HCT116 (cell line): ENCODE measurements around the gene SLC37A4. TPM values are rescaled to one million over a fixed set of nuclear protein-coding genes. Genes with fewer than 3 reads are reported as not detected.

ENCODE experiments used
- ATAC-seq: fragments of 200-7000 bp; cut with Tn5 transposase; 2 replicates; pipeline ENCODE4 v1.9.1; 2020; ENCODE audit warnings: mild to moderate bottlenecking, moderate library complexity
- BruUV-seq: library from RNA; stranded (reverse); fragments of 400-500 nt; replicated peaks from 2 replicates; lab custom pipeline; 2021; lab: Mats Ljungman, UMichigan
- CTCF ChIA-PET: fragments of 300-600 bp; sonication (Branson Sonifier 250); formaldehyde crosslinking; loops from one replicate; lab custom pipeline; 2021; ENCODE audit warnings: antibody characterized with exemption; lab: Charles Lee
- POLR2A ChIA-PET: fragments of 300-600, 350-600 bp; sonication (Branson Sonifier 250); formaldehyde crosslinking; loops from one replicate; lab custom pipeline; 2021; ENCODE audit warnings: antibody characterized with exemption; lab: Charles Lee
- RAD21 ChIA-PET, 2 experiments: fragments of 300-600 bp; sonication (Branson Sonifier 250); formaldehyde crosslinking; loops; one replicate each; lab custom pipeline; 2023; ENCODE audit warnings: low total read pairs in 2 of 2; ENCODE audit not compliant: uncharacterized antibody in 2 of 2, unreplicated experiment in 2 of 2, low non-redundant PET in 1 of 2; lab: Charles Lee
- DNase-seq: peaks from one replicate; pipeline ENCODE4 v3.0.0-alpha.2; 2010; ENCODE audit warnings: low read depth, low spot score
- H2AFZ ChIP-seq: fragments of 200-600 bp; shearing (Covaris generic), sonication (generic); 2 replicates; pipeline ENCODE4 v1.6.1; 2017; ENCODE audit warnings: low read depth, mixed run types, mixed read lengths, antibody characterized with exemption, low read length; ENCODE audit not compliant: poor library complexity, severe bottlenecking
- H3K27ac ChIP-seq: 2 replicates; pipeline ENCODE4 v1.5.1; 2012; ENCODE audit warnings: low read depth, low read length
- H3K27me3 ChIP-seq: fragments of 200-600 bp; sonication (generic); 2 replicates; pipeline ENCODE4 v1.6.1; 2016; ENCODE audit warnings: mixed run types, low read length, mixed read lengths; ENCODE audit not compliant: insufficient read depth
- H3K36me3 ChIP-seq, 2 experiments: fragments of 200-500 bp in 1 of 2; fragments of 200-600 bp in 1 of 2; sonication (Bioruptor generic) in 1 of 2; sonication (generic) in 1 of 2; 2 replicates each; pipeline versions ENCODE4 v1.5.1 to v1.6.1; 2014 to 2016; ENCODE audit warnings: low read length in 2 of 2, inconsistent platforms in 1 of 2, mixed read lengths in 1 of 2, mixed run types in 1 of 2; ENCODE audit not compliant: insufficient read depth in 2 of 2, control insufficient read depth in 1 of 2
- H3K4me1 ChIP-seq, 2 experiments: fragments of 200-600 bp in 1 of 2; sonication (generic) in 1 of 2; 2 replicates each; pipeline versions ENCODE4 v1.5.1 to v1.6.1; 2012 to 2017; ENCODE audit warnings: low read length in 2 of 2, inconsistent platforms in 1 of 2, mild to moderate bottlenecking in 1 of 2, mixed read lengths in 1 of 2, mixed run types in 1 of 2, moderate library complexity in 1 of 2; ENCODE audit not compliant: insufficient read depth in 2 of 2, control insufficient read depth in 1 of 2
- H3K4me2 ChIP-seq: fragments of 200-600 bp; sonication (generic); 2 replicates; pipeline ENCODE4 v1.6.1; 2017; ENCODE audit warnings: mixed run types, low read length, mixed read lengths
- H3K4me3 ChIP-seq, 2 experiments: fragments of 200-600 bp in 1 of 2; sonication (generic) in 1 of 2; replicated peaks in 1 of 2; 2 replicates each; pipeline ENCODE4 v1.5.1; 2011 to 2016; ENCODE audit warnings: low read length in 2 of 2, control low read depth in 1 of 2, low read depth in 1 of 2, mild to moderate bottlenecking in 1 of 2, mixed read lengths in 1 of 2, mixed run types in 1 of 2
- H3K79me2 ChIP-seq: fragments of 200-600 bp; sonication (generic); 2 replicates; pipeline ENCODE4 v1.6.1; 2017; ENCODE audit warnings: mild to moderate bottlenecking, mixed run types, low read length, moderate library complexity, mixed read lengths; ENCODE audit not compliant: insufficient read depth
- H3K9ac ChIP-seq: fragments of 200-600 bp; sonication (generic); 2 replicates; pipeline ENCODE4 v1.6.1; 2016; ENCODE audit warnings: low read length, mixed read lengths
- H3K9me2 ChIP-seq: fragments of 200-600 bp; sonication (generic), shearing (Covaris generic); 2 replicates; pipeline ENCODE4 v1.6.1; 2017; ENCODE audit warnings: mixed run types, mild to moderate bottlenecking, moderate library complexity; ENCODE audit not compliant: insufficient read depth
- H3K9me3 ChIP-seq, 2 experiments: fragments of 200-500 bp in 1 of 2; fragments of 200-600 bp in 1 of 2; sonication (Bioruptor generic) in 1 of 2; sonication (generic) in 1 of 2; 2 replicates each; pipeline ENCODE4 v1.6.1; 2014 to 2017; ENCODE audit warnings: low read length in 2 of 2, mixed read lengths in 2 of 2, inconsistent platforms in 1 of 2, low read depth in 1 of 2, mild to moderate bottlenecking in 1 of 2, mixed run types in 1 of 2, moderate library complexity in 1 of 2; ENCODE audit not compliant: control insufficient read depth in 1 of 2, insufficient read depth in 1 of 2
- H4K20me1 ChIP-seq: fragments of 200-600 bp; sonication (generic), shearing (Covaris generic); 2 replicates; pipeline ENCODE4 v1.6.1; 2017; ENCODE audit warnings: mixed run types, mild to moderate bottlenecking, moderate library complexity; ENCODE audit not compliant: insufficient read depth
- CBX3 ChIP-seq: IDR thresholded peaks from 2 replicates; pipeline ENCODE4 v1.6.1; 2012; ENCODE audit warnings: low read depth
- CEBPB ChIP-seq: IDR thresholded peaks from 2 replicates; pipeline ENCODE4 v1.6.1; 2012; ENCODE audit warnings: low read depth
- EZH2phosphoT487 ChIP-seq: fragments of 200-600 bp; IDR thresholded peaks from 2 replicates; pipeline ENCODE4 v1.6.1; 2018; ENCODE audit warnings: antibody characterized with exemption, borderline replicate concordance
- FOSL1 ChIP-seq: IDR thresholded peaks from 2 replicates; pipeline ENCODE4 v1.6.1; 2012; ENCODE audit warnings: low read depth
- JUND ChIP-seq: IDR thresholded peaks from 2 replicates; pipeline ENCODE4 v1.6.1; 2012
- POLR2A ChIP-seq: IDR thresholded peaks from 2 replicates; pipeline ENCODE4 v1.7.0; 2011; ENCODE audit warnings: borderline replicate concordance; ENCODE audit not compliant: insufficient read depth, insufficient read length; ENCODE audit errors: extremely low read depth
- POLR2AphosphoS5 ChIP-seq: IDR thresholded peaks from 2 replicates; pipeline ENCODE4 v1.6.1; 2011; ENCODE audit warnings: mild to moderate bottlenecking, low read depth, low read length, moderate library complexity
- SRF ChIP-seq: IDR thresholded peaks from 2 replicates; pipeline ENCODE4 v1.6.1; 2012; ENCODE audit warnings: low read depth
- TCF7L2 ChIP-seq: IDR thresholded peaks from 2 replicates; pipeline ENCODE4 v1.7.0; 2011; ENCODE audit warnings: borderline replicate concordance, inconsistent platforms; ENCODE audit not compliant: insufficient read depth, insufficient read length; ENCODE audit errors: extremely low read depth
- ZFX ChIP-seq: fragments of 450-650 bp; IDR thresholded peaks from 2 replicates; pipeline ENCODE4 v1.6.1; 2017
- intact Hi-C: fragments of 100-400 bp; cut with micrococcal nuclease; formaldehyde crosslinking; loops from 2 replicates; pipeline ENCODE4 v1.10.0; 2022
- total RNA-seq: library from RNA; stranded (reverse); gene quantifications from one replicate; pipeline ENCODE4 v1.2.1, GENCODE V29; 2021; ENCODE audit not compliant: unreplicated experiment
- TF ChIP-seq, protein P1 (sequence below): IDR thresholded peaks from 2 replicates; pipeline ENCODE4 v1.6.1; 2012
- TF ChIP-seq, protein P2 (sequence below): IDR thresholded peaks from 2 replicates; pipeline ENCODE4 v1.6.1; 2011; ENCODE audit warnings: mild to moderate bottlenecking, low read length, moderate library complexity; ENCODE audit not compliant: insufficient replicate concordance; ENCODE audit errors: extremely low read depth
- TF ChIP-seq, protein P3 (sequence below): IDR thresholded peaks from 2 replicates; pipeline ENCODE4 v1.6.1; 2012
- TF ChIP-seq, protein P4 (sequence below): IDR thresholded peaks from 2 replicates; pipeline ENCODE4 v1.6.1; 2012; ENCODE audit warnings: low read depth

Gene SLC37A4
- total RNA-seq, 1 experiment from 2014 or later = 49.8 TPM

DNA sequence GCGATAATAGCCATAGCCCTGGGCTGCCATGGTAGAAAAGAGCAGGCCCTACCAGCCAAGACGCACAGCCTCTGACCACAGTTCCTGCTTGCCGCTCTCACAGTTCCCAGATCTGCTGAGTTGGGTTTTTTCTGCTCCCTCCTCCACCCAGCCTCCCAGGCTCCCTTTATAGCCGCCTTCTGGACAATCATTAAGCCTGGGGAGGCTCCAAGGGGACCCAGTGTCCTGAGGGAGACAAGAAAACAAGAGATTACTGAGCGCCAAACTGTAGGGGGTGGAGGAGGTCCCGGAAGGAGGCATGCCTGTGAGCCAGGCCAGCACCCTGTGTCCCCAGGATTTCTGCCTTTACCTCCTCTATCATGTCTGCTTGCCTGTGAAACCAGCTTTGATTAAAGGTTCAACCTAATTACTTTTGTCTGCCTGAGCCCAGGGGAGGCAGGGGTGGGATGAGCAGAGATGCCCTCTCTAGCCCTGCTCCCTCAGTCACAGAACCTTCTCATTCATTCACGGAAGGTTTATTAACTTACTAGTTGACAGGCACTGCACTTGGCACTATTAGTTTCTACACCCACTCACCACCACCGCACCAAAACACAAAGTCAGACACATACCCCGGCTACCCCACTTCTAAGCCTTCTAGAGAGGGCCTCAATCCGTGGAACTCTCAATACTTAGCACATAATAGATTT, 1.2 kb downstream of the SLC37A4 start:
- intact Hi-C loops = no loop called here
- Histone ChIP-seq H3K27me3 (no peaks in the 10 kb centered on the region), H3K27ac (peak overlapping the region; percentile 89), H3K4me1 (peaks cover 5 to 38% of the 10 kb centered on the region in 2 experiments; a peak in 3 of 4 replicates), H3K9me3 (no peaks in the 10 kb centered on the region), H3K4me3 (peak overlapping the region; percentile 86 to 91), H2AFZ (no peak overlapping the region), H3K36me3 (peaks cover 13 to 19% of the 10 kb centered on the region in 2 experiments; a peak in 2 of 4 replicates), H3K79me2 (peaks cover 26% of the 10 kb centered on the region), H3K9me2 (no peaks in the 10 kb centered on the region), H3K9ac (peak overlapping the region; percentile 97), H4K20me1 (no peaks in the 10 kb centered on the region), H3K4me2 (peak overlapping the region; percentile 99)
- BruUV-seq = TSS peak; percentile 67
- no peak for DNase-seq
- ATAC-seq = no peak
- TF ChIP-seq POLR2AphosphoS5 (no peak), CBX3 (no peak), EZH2phosphoT487 (no peak), POLR2A (no peak), JUND (no peak), CEBPB (no peak)
- CTCF ChIA-PET = no interaction called here
- RAD21 ChIA-PET = no interaction called here
- POLR2A ChIA-PET = no interaction called here

DNA sequence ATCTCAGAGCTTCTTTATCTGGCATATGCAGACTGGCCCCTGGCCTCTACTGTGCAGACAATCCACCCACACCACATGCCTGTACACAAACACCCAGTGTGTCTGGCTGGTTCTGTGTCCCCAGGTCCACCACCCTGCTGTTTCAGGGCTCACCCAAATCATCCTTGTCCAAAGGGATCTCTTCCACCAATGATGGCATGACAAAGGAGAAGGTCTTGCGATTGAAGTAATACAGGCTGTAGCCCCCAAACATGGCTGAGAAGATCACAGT, 1.7 kb downstream of the SLC37A4 start:
- Histone ChIP-seq H3K27me3 (no peaks in the 10 kb centered on the region), H3K4me2 (peak overlapping the region; percentile 99), H3K4me1 (peaks cover 5 to 37% of the 10 kb centered on the region in 2 experiments; a peak in 3 of 4 replicates), H3K27ac (peak overlapping the region; percentile 89; the same call in 1 of the 2 replicates), H3K9me2 (no peaks in the 10 kb centered on the region), H2AFZ (no peak overlapping the region), H3K9ac (peak overlapping the region; percentile 97), H3K9me3 (no peaks in the 10 kb centered on the region), H4K20me1 (no peaks in the 10 kb centered on the region), H3K79me2 (peaks cover 26% of the 10 kb centered on the region), H3K4me3 (no peak overlapping the region; a peak in 1 of 4 replicates), H3K36me3 (peaks cover 14 to 20% of the 10 kb centered on the region in 2 experiments; a peak in 2 of 4 replicates)
- ChIA-PET CTCF (no interaction called here), RAD21 (no interaction called here), POLR2A (no interaction called here)
- intact Hi-C loops = no loop called here
- ATAC-seq (no peak), DNase-seq (no peak)
- no TSS peak for BruUV-seq
- TF ChIP-seq, protein P1, sequence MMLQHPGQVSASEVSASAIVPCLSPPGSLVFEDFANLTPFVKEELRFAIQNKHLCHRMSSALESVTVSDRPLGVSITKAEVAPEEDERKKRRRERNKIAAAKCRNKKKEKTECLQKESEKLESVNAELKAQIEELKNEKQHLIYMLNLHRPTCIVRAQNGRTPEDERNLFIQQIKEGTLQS = no peak
- TF ChIP-seq TCF7L2 (no peak), ZFX (no peak), SRF (no peak), CBX3 (no peak), POLR2A (no peak), EZH2phosphoT487 (no peak), FOSL1 (no peak), CEBPB (no peak)
- TF ChIP-seq, protein P2, sequence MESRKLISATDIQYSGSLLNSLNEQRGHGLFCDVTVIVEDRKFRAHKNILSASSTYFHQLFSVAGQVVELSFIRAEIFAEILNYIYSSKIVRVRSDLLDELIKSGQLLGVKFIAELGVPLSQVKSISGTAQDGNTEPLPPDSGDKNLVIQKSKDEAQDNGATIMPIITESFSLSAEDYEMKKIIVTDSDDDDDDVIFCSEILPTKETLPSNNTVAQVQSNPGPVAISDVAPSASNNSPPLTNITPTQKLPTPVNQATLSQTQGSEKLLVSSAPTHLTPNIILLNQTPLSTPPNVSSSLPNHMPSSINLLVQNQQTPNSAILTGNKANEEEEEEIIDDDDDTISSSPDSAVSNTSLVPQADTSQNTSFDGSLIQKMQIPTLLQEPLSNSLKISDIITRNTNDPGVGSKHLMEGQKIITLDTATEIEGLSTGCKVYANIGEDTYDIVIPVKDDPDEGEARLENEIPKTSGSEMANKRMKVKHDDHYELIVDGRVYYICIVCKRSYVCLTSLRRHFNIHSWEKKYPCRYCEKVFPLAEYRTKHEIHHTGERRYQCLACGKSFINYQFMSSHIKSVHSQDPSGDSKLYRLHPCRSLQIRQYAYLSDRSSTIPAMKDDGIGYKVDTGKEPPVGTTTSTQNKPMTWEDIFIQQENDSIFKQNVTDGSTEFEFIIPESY = no peak
- TF ChIP-seq, protein P3, sequence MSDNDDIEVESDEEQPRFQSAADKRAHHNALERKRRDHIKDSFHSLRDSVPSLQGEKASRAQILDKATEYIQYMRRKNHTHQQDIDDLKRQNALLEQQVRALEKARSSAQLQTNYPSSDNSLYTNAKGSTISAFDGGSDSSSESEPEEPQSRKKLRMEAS = no peak
- TF ChIP-seq, protein P4, sequence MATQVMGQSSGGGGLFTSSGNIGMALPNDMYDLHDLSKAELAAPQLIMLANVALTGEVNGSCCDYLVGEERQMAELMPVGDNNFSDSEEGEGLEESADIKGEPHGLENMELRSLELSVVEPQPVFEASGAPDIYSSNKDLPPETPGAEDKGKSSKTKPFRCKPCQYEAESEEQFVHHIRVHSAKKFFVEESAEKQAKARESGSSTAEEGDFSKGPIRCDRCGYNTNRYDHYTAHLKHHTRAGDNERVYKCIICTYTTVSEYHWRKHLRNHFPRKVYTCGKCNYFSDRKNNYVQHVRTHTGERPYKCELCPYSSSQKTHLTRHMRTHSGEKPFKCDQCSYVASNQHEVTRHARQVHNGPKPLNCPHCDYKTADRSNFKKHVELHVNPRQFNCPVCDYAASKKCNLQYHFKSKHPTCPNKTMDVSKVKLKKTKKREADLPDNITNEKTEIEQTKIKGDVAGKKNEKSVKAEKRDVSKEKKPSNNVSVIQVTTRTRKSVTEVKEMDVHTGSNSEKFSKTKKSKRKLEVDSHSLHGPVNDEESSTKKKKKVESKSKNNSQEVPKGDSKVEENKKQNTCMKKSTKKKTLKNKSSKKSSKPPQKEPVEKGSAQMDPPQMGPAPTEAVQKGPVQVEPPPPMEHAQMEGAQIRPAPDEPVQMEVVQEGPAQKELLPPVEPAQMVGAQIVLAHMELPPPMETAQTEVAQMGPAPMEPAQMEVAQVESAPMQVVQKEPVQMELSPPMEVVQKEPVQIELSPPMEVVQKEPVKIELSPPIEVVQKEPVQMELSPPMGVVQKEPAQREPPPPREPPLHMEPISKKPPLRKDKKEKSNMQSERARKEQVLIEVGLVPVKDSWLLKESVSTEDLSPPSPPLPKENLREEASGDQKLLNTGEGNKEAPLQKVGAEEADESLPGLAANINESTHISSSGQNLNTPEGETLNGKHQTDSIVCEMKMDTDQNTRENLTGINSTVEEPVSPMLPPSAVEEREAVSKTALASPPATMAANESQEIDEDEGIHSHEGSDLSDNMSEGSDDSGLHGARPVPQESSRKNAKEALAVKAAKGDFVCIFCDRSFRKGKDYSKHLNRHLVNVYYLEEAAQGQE = no peak
